Measurements from ENCODE around the gene AGAP5. TPM values are rescaled to one million over a fixed set of nuclear protein-coding genes. Genes with fewer than 3 reads are reported as not detected.

The AGAP5 gene
- total and polyA plus RNA-seq, 2 of the 8 experiments (the other 6 are each of a cell fraction or from before 2014, with no cell fraction given): 5.4 to 6.0 TPM

DNA sequence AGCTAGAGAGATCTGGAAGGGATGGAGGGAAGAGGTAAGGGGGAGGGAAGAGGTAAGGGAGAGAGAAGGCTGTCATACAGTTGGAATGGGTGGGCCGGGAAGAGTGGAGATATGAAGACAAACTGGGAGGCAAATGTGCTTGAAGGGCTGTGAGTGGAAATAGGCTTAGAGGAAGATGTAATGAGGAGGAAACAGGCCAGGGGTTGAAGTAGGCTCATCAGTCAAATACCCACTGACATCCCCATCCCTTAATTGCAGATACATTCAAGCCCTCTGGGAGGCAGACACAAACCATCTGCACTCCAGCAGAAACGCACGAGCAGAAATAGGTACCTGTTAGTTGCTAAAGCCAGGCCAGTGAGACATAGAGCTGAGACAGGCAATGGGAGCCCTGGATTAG is 44.2 kb downstream of the AGAP5 start:
- no peak overlapping the region for H3K14ac ChIP-seq (ENCODE audit: insufficient read length)
- TF ChIP-seq, protein P1, sequence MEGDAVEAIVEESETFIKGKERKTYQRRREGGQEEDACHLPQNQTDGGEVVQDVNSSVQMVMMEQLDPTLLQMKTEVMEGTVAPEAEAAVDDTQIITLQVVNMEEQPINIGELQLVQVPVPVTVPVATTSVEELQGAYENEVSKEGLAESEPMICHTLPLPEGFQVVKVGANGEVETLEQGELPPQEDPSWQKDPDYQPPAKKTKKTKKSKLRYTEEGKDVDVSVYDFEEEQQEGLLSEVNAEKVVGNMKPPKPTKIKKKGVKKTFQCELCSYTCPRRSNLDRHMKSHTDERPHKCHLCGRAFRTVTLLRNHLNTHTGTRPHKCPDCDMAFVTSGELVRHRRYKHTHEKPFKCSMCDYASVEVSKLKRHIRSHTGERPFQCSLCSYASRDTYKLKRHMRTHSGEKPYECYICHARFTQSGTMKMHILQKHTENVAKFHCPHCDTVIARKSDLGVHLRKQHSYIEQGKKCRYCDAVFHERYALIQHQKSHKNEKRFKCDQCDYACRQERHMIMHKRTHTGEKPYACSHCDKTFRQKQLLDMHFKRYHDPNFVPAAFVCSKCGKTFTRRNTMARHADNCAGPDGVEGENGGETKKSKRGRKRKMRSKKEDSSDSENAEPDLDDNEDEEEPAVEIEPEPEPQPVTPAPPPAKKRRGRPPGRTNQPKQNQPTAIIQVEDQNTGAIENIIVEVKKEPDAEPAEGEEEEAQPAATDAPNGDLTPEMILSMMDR (IDR thresholded peaks at IDR 0.05; ENCODE audit: control extremely low read depth in 1 of 3, insufficient read depth in 1 of 3, low read depth in 1 of 3, low read length in 3 of 3): peak in 1 of 3 experiments; percentile 31; a peak in 1 of 4 replicates
- TF ChIP-seq ASH2L (IDR thresholded peaks at IDR 0.05; ENCODE audit: low read length): no peak
- TF ChIP-seq RAD21 (IDR thresholded peaks at IDR 0.05 in 1 of 2, conservative IDR thresholded peaks at IDR 0.05 in 1 of 2; ENCODE audit: low read depth in 2 of 2, low read length in 2 of 2): peak; percentile 41 to 57
- no peak overlapping the region for H3K56ac ChIP-seq (replicated peaks; ENCODE audit: insufficient read length, low read depth, low read length)
- H3K18ac ChIP-seq (ENCODE audit: extremely low read depth, low read length): no peak overlapping the region
- H3K79me1 ChIP-seq (ENCODE audit: low read depth, low read length): no peaks in the 10 kb centered on the region
- H3K23ac ChIP-seq (ENCODE audit: insufficient read length): no peak overlapping the region
- H2AK5ac ChIP-seq (ENCODE audit: low read depth, low read length): no peak overlapping the region
- no peak overlapping the region for H2BK15ac ChIP-seq (ENCODE audit: low read length)
- H4K20me1 ChIP-seq (replicated peaks in 1 of 2; ENCODE audit: control insufficient read depth in 1 of 2, insufficient read depth in 2 of 2, low read length in 2 of 2): peaks cover 0 to 2% of the 10 kb centered on the region in 2 experiments
- H3K79me2 ChIP-seq (ENCODE audit: control insufficient read depth in 1 of 2, insufficient read depth in 2 of 2, low read length in 2 of 2): no peaks in the 10 kb centered on the region
- H2BK12ac ChIP-seq (ENCODE audit: low read depth, low read length): no peak overlapping the region
- no peaks in the 10 kb centered on the region for H3K27me3 ChIP-seq (replicated peaks in 1 of 4; ENCODE audit: control insufficient read depth in 3 of 4, extremely low read depth in 1 of 4, insufficient read depth in 3 of 4, low read length in 3 of 4)
- H3K9me3 ChIP-seq (ENCODE audit: insufficient read depth in 2 of 2, low read depth in 1 of 2, low read length in 1 of 2): no peaks in the 10 kb centered on the region
- no peak overlapping the region for H4K5ac ChIP-seq (ENCODE audit: insufficient read length, low read depth, low read length)
- H3K23me2 ChIP-seq (ENCODE audit: low read depth, low read length): peaks cover 1% of the 10 kb centered on the region; the same call in 1 of the 2 replicates
- no peaks in the 10 kb centered on the region for H3K4me1 ChIP-seq (replicated peaks in 1 of 4; ENCODE audit: control insufficient read depth in 3 of 4, insufficient read depth in 4 of 4, low read length in 3 of 4)
- 80% methylated on average over 3 of the region's 3 CpGs; no CpG with 5 or more reads in 1 of the 2 experiments for WGBS, 2 experiments (ENCODE audit: extremely low coverage in 1 of 2, insufficient coverage in 1 of 2, insufficient read length in 1 of 2, insufficient replicate concordance in 2 of 2, low coverage in 1 of 2, low lambda C conversion rate in 2 of 2, missing lambda C conversion rate in 1 of 2)
- no peak overlapping the region for H2BK120ac ChIP-seq (replicated peaks; ENCODE audit: low read depth, low read length)
- no peak overlapping the region for H2BK20ac ChIP-seq (ENCODE audit: low read length)
- FAIRE-seq: no peak
- no peak overlapping the region for H2BK5ac ChIP-seq (ENCODE audit: low read depth, low read length)
- H3K4ac ChIP-seq (replicated peaks; ENCODE audit: insufficient read length, low read depth, low read length): no peak overlapping the region
- H3K9ac ChIP-seq (replicated peaks in 1 of 4; ENCODE audit: extremely low read depth in 1 of 4, low read depth in 3 of 4, low read length in 3 of 4): no peak overlapping the region
- DNase-seq (ENCODE audit: low read depth in 1 of 2, low spot score in 2 of 2): no peak
- no peak overlapping the region for H3K4me2 ChIP-seq (ENCODE audit: insufficient read depth in 1 of 2, low read depth in 2 of 2, low read length in 2 of 2)
- no peak overlapping the region for H2AFZ ChIP-seq (ENCODE audit: low read length)
- ChIA-PET CTCF (ENCODE audit: partially characterized antibody) (interaction anchor here (0.9 to 1.3 kb wide), 3 partner anchors 52 to 255 kb away, joined by 3 read pairs; no protein-coding TSS in a partner anchor), POLR2A (ENCODE audit: partially characterized antibody) (interaction anchor here (0.6 to 1.3 kb wide), 3 partner anchors 9 to 274 kb away, joined by 3 to 4 read pairs (median 3); no protein-coding TSS in a partner anchor)
- no peak overlapping the region for H4K8ac ChIP-seq (ENCODE audit: extremely low read depth, insufficient read depth, low read length)
- no peaks in the 10 kb centered on the region for H3K36me3 ChIP-seq (ENCODE audit: control insufficient read depth in 2 of 4, insufficient read depth in 4 of 4, low read length in 3 of 4)
- no peak overlapping the region for H3K27ac ChIP-seq (ENCODE audit: low read depth, low read length)
- no peak overlapping the region for H4K91ac ChIP-seq (replicated peaks; ENCODE audit: insufficient read length, low read length)
- H3K4me3 ChIP-seq (ENCODE audit: extremely low read depth in 1 of 4, insufficient read depth in 2 of 4, low read depth in 3 of 4, low read length in 4 of 4): no peak overlapping the region
